A549 (cell line): ENCODE results near the gene GORASP1.

Experiments used
- SREBF2 ChIP-seq: fragments of 450-650 bp; IDR thresholded peaks from 2 replicates; pipeline ENCODE4 v1.6.1; 2014; ENCODE audit warnings: mild to moderate bottlenecking, moderate library complexity
- TF ChIP-seq, protein P1 (sequence below): fragments of >200 bp; sonication (Bioruptor Twin); formaldehyde crosslinking; IDR thresholded peaks from 3 replicates; pipeline ENCODE4 v1.6.1; 2016

DNA sequence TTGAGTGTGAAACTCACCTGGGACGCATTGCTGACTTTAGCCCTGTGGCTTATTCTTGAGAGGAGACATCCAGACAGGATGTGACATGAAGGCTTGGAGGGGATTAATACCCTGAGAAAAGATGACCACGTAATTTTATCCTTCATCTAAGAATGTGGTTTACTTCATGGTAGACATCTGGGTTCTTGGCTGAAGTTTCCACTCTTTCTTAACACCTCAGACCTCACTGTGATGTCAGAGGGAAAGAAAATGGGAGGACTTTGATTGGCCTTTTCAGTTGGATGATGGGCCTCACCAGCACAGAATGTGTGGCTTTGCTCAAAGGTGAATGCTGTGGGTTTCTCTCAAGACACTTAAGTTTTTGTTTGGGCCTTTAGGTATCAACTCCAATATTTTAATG is 16.5 kb downstream of the GORASP1 start:
- no peak for TF ChIP-seq SREBF2
- TF ChIP-seq, protein P1, sequence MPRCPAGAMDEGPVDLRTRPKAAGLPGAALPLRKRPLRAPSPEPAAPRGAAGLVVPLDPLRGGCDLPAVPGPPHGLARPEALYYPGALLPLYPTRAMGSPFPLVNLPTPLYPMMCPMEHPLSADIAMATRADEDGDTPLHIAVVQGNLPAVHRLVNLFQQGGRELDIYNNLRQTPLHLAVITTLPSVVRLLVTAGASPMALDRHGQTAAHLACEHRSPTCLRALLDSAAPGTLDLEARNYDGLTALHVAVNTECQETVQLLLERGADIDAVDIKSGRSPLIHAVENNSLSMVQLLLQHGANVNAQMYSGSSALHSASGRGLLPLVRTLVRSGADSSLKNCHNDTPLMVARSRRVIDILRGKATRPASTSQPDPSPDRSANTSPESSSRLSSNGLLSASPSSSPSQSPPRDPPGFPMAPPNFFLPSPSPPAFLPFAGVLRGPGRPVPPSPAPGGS: no peak
